ENCODE measurements around the gene CTDSPL.

DNA sequence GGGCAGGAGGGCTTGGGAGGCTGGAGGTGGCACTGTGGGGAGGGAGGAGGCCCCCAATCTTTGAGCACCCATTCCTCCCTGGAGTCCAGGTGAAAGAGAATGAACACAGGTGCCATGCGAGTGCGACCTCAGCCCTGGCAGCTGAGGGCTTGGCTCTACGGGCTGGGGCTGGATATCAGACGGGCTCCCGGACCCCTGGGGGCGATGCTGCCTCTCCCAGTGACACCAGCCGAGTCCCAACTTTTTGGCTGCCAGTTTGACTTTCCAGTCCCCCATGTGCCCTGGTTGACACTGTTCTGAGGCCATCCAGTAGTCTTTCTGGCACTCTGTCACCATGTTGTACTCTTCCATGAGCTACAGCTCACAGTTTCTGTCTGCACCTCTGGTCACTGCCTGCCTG, 130.1 kb downstream of the CTDSPL start:
- no peak for TF ChIP-seq CTCF (IDR thresholded peaks at IDR 0.05)
- no peak for TF ChIP-seq EP300 (IDR thresholded peaks at IDR 0.05)
- no peak for TF ChIP-seq POLR2A (IDR thresholded peaks at IDR 0.05)

Measured in suprapubic skin (tissue), 3 donors.